ENCODE measurements around the gene TP63. TPM values are rescaled to one million over a fixed set of nuclear protein-coding genes. Genes with fewer than 3 reads are reported as not detected.

TP63 gene
- total RNA-seq: not detected in 2 replicates

DNA sequence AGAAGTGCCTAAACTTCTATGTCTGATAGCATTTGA lies at the start of gene TP63:
TP63 (plus strand) TSS at position 17 of the 36 bp plus-strand sequence. CDS start 127 bp downstream, outside the sequence.

